Measurements from ENCODE around the gene TSSK3. TPM values are rescaled to one million over a fixed set of nuclear protein-coding genes. Genes with fewer than 3 reads are reported as not detected.
A peak's percentile ranks its signal among the peaks of the same experiment; 100 is the strongest.

TSSK3 gene
- total RNA-seq, 1 experiment from 2014 or later, result not detected

GRCh38 chr1:32338637-32339145 lies 23.6 kb upstream of the TSSK3 start:
- no TSS peak for BruUV-seq (replicated peaks)
- CTCF ChIA-PET, result no interaction called here
- Histone ChIP-seq H2AFZ (ENCODE audit: low read length) (no peak overlapping the region), H3K9me3 (ENCODE audit: low read length) (no peaks in the 10 kb centered on the region), H4K20me1 (ENCODE audit: low read length) (peaks cover 15% of the 10 kb centered on the region), H3K79me2 (ENCODE audit: low read length) (peaks cover 18% of the 10 kb centered on the region), H3K27ac (ENCODE audit: low read length) (peak overlapping the region; percentile 28), H3K9me2 (replicated peaks; ENCODE audit: low read length) (no peaks in the 10 kb centered on the region), H3K4me3 (ENCODE audit: low read length) (no peak overlapping the region), H3K9ac (ENCODE audit: low read length) (no peak overlapping the region), H3K36me3 (ENCODE audit: low read depth, low read length) (peaks cover 5% of the 10 kb centered on the region), H3K4me2 (ENCODE audit: low read length) (no peak overlapping the region), H3K4me1 (ENCODE audit: insufficient read depth, low read length) (peaks cover 48% of the 10 kb centered on the region), H3F3A (ENCODE audit: low read length, unreplicated experiment) (no peaks in the 10 kb centered on the region), H3K27me3 (ENCODE audit: low read length) (no peaks in the 10 kb centered on the region)
- TF ChIP-seq CTCF (conservative IDR thresholded peaks at IDR 0.05; ENCODE audit: low read depth, low read length) (no peak), EZH2phosphoT487 (IDR thresholded peaks at IDR 0.05; ENCODE audit: borderline replicate concordance, low read length) (no peak), EZH2 (IDR thresholded peaks at IDR 0.05; ENCODE audit: low read length, unreplicated experiment) (no peak)
- POLR2A ChIA-PET (ENCODE audit: unreplicated experiment), result no interaction called here
- intact Hi-C loops (cut with micrococcal nuclease), result no loop called here
- ATAC-seq (no peak), DNase-seq (no peak)

- H2AFZ ChIP-seq (ENCODE audit: low read length), result no peak overlapping the region
- no TSS peak for BruUV-seq (replicated peaks)
- TF ChIP-seq EZH2 (IDR thresholded peaks at IDR 0.05; ENCODE audit: low read length, unreplicated experiment) (no peak), EZH2phosphoT487 (IDR thresholded peaks at IDR 0.05; ENCODE audit: borderline replicate concordance, low read length) (no peak), CTCF (conservative IDR thresholded peaks at IDR 0.05; ENCODE audit: low read depth, low read length) (no peak)
- peaks cover 7% of the 10 kb centered on the region for H4K20me1 ChIP-seq (ENCODE audit: low read length)
- no peaks in the 10 kb centered on the region for H3K9me3 ChIP-seq (ENCODE audit: low read length)
- ATAC-seq (no peak), DNase-seq (peak; percentile 65)
- H3K27ac ChIP-seq (ENCODE audit: low read length), result no peak overlapping the region
- no peaks in the 10 kb centered on the region for H3K27me3 ChIP-seq (ENCODE audit: low read length)
- peaks cover 10% of the 10 kb centered on the region for H3K79me2 ChIP-seq (ENCODE audit: low read length)
- CTCF ChIA-PET, result no interaction called here
- H3K9me2 ChIP-seq (replicated peaks; ENCODE audit: low read length), result no peaks in the 10 kb centered on the region
- H3K4me1 ChIP-seq (ENCODE audit: insufficient read depth, low read length), result peaks cover 40% of the 10 kb centered on the region
- H3F3A ChIP-seq (ENCODE audit: low read length, unreplicated experiment), result no peaks in the 10 kb centered on the region
- H3K4me3 ChIP-seq (ENCODE audit: low read length), result no peak overlapping the region
- H3K9ac ChIP-seq (ENCODE audit: low read length), result no peak overlapping the region
- no peak overlapping the region for H3K4me2 ChIP-seq (ENCODE audit: low read length)
- POLR2A ChIA-PET (ENCODE audit: unreplicated experiment), result no interaction called here
- intact Hi-C loops (cut with micrococcal nuclease), result no loop called here
- H3K36me3 ChIP-seq (ENCODE audit: low read depth, low read length), result no peaks in the 10 kb centered on the region; the same call in 1 of the 2 replicates
These were observed 22.9 kb upstream of the TSSK3 start for GRCh38 chr1:32339363-32339978.

GRCh38 chr1:32341186-32341757 lies 21.1 kb upstream of the TSSK3 start:
- BruUV-seq (replicated peaks), result no TSS peak
- Histone ChIP-seq H3K9me2 (replicated peaks; ENCODE audit: low read length) (no peaks in the 10 kb centered on the region), H3K36me3 (ENCODE audit: low read depth, low read length) (no peaks in the 10 kb centered on the region), H3K4me2 (ENCODE audit: low read length) (no peak overlapping the region), H3F3A (ENCODE audit: low read length, unreplicated experiment) (no peaks in the 10 kb centered on the region), H3K9ac (ENCODE audit: low read length) (no peak overlapping the region), H3K4me1 (ENCODE audit: insufficient read depth, low read length) (peaks cover 36% of the 10 kb centered on the region), H3K9me3 (ENCODE audit: low read length) (no peaks in the 10 kb centered on the region), H4K20me1 (ENCODE audit: low read length) (no peaks in the 10 kb centered on the region), H3K27ac (ENCODE audit: low read length) (no peak overlapping the region), H2AFZ (ENCODE audit: low read length) (no peak overlapping the region), H3K79me2 (ENCODE audit: low read length) (no peaks in the 10 kb centered on the region), H3K4me3 (ENCODE audit: low read length) (no peak overlapping the region), H3K27me3 (ENCODE audit: low read length) (no peaks in the 10 kb centered on the region)
- no peak for DNase-seq
- CTCF ChIA-PET, result no interaction called here
- POLR2A ChIA-PET (ENCODE audit: unreplicated experiment), result no interaction called here
- intact Hi-C loops (cut with micrococcal nuclease), result no loop called here
- no peak for ATAC-seq
- TF ChIP-seq CTCF (conservative IDR thresholded peaks at IDR 0.05; ENCODE audit: low read depth, low read length) (no peak), EZH2phosphoT487 (IDR thresholded peaks at IDR 0.05; ENCODE audit: borderline replicate concordance, low read length) (no peak), EZH2 (IDR thresholded peaks at IDR 0.05; ENCODE audit: low read length, unreplicated experiment) (no peak)
